ENCODE measurements around the gene APBA2. TPM values are rescaled to one million over a fixed set of nuclear protein-coding genes. Genes with fewer than 3 reads are reported as not detected.

Gene APBA2
- total RNA-seq, 4 donors from 2014 or later: 1.6 to 8.2 (median 2.5) TPM

DNA sequence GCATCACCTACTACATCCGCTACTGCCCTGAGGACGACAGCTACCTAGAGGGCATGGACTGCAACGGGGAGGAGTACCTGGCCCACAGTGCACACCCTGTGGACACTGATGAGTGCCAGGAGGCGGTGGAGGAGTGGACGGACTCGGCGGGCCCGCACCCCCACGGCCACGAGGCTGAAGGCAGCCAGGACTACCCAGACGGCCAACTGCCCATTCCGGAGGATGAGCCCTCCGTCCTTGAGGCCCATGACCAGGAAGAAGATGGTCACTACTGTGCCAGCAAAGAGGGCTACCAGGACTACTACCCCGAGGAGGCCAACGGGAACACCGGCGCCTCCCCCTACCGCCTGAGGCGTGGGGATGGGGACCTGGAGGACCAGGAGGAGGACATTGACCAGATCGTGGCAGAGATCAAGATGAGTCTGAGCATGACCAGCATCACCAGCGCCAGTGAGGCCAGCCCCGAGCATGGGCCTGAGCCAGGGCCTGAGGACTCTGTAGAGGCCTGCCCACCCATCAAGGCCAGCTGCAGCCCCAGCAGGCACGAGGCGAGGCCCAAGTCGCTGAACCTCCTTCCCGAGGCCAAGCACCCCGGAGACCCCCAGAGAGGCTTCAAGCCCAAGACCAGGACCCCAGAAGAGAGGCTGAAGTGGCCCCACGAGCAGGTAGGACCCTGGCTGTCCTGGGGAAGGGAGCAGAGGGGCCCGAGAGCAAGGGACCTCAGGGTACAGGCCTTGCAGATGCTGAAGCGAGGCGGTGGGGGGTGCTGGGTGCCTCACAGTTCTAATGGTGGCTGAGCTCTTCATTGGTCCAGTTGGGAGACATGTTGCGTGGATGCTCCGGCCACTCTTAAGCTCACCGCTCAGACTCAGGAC lies 168.6 kb downstream of the APBA2 start:
- WGBS, 2 donors (ENCODE audit: low coverage in 1 of 2): 91% methylated on average over 31 of the region's 34 CpGs; no CpG with 5 or more reads in 1 of the 2 donors
- H3K4me1 ChIP-seq: no peaks in the 10 kb centered on the region
- no peak for DNase-seq
- no peaks in the 10 kb centered on the region for H3K36me3 ChIP-seq
- no peaks in the 10 kb centered on the region for H3K27me3 ChIP-seq
- H3K27ac ChIP-seq: no peak overlapping the region
- H3K9me3 ChIP-seq: no peaks in the 10 kb centered on the region
- in situ Hi-C loops (cut with MboI; ENCODE audit: low pct_ligation_motif_present in 1 of 4, low pct_unique_long_range_greater_than_20kb in 1 of 4, low sequenced_read_pairs in 3 of 4) (no loop called here), intact Hi-C loops (cut with DNase I; ENCODE audit: low total_unique reads) (no loop called here)
- no peak for TF ChIP-seq POLR2AphosphoS5 (IDR thresholded peaks at IDR 0.05)
- no peak overlapping the region for H3K4me3 ChIP-seq

DNA sequence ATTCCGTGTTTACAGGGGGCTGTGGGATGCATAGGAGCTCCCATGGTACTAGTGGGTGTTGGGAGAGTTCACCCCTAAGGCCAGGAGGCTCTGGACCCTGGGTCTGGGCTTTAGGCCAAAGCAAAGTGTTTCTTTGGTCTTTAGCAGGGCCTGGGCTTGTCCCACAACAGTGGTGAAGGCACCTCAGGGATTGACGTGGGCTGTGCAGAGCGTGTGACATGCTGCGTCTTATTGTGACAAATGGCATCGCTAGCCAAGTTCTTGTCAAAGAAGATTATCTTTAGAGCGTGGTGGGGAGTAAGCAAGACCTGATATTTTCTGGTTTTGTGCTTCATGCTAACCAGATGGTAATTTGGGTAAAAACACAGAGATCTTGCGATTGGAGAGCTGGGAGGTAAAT lies 170.1 kb downstream of the APBA2 start:
- in situ Hi-C loops (cut with MboI; ENCODE audit: low pct_ligation_motif_present in 1 of 4, low pct_unique_long_range_greater_than_20kb in 1 of 4, low sequenced_read_pairs in 3 of 4) (no loop called here), intact Hi-C loops (cut with DNase I; ENCODE audit: low total_unique reads) (no loop called here)
- Histone ChIP-seq H3K27me3 (no peaks in the 10 kb centered on the region), H3K9me3 (no peaks in the 10 kb centered on the region), H3K4me1 (no peaks in the 10 kb centered on the region), H3K36me3 (no peaks in the 10 kb centered on the region), H3K27ac (no peak overlapping the region), H3K4me3 (no peak overlapping the region)
- TF ChIP-seq, protein P1, sequence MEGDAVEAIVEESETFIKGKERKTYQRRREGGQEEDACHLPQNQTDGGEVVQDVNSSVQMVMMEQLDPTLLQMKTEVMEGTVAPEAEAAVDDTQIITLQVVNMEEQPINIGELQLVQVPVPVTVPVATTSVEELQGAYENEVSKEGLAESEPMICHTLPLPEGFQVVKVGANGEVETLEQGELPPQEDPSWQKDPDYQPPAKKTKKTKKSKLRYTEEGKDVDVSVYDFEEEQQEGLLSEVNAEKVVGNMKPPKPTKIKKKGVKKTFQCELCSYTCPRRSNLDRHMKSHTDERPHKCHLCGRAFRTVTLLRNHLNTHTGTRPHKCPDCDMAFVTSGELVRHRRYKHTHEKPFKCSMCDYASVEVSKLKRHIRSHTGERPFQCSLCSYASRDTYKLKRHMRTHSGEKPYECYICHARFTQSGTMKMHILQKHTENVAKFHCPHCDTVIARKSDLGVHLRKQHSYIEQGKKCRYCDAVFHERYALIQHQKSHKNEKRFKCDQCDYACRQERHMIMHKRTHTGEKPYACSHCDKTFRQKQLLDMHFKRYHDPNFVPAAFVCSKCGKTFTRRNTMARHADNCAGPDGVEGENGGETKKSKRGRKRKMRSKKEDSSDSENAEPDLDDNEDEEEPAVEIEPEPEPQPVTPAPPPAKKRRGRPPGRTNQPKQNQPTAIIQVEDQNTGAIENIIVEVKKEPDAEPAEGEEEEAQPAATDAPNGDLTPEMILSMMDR (IDR thresholded peaks at IDR 0.05): no peak
- TF ChIP-seq EP300 (IDR thresholded peaks at IDR 0.05; ENCODE audit: low read depth) (no peak), POLR2A (IDR thresholded peaks at IDR 0.05) (no peak), POLR2AphosphoS5 (IDR thresholded peaks at IDR 0.05) (no peak)
- DNase-seq: no peak
- 65 to 86% methylated on average over 6 to 7 of the region's 7 CpGs for WGBS, 2 donors (ENCODE audit: low coverage in 1 of 2)

DNA sequence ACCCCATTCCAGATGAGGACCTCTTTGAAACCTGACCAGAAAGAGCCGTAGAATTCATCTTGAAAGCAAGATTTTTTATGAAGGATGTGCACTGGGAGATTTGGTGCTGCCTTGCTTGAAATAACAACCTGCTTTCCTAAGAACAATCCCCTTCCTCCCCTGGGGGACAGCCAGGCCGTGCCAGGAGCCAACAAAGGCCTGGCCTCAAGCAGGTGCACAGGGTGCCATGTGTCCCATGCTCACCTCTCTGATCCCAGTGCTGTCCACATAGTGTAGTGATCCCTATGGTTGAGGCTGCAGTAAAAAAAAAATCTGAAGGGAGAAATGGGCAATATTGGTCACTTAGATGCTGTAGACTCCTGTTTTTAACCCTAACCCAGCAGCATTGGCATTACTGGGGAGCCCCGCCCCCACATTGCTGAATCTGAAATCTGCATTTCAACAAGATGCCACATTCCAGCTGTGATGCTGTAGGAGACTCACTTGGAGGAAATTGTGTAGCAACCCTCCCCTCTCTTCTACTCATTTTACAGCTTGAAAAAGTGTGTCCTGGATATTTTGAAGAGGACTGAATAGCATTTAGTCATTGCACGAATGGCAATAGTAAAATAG lies 171.2 kb downstream of the APBA2 start:
- TF ChIP-seq EP300 (IDR thresholded peaks at IDR 0.05; ENCODE audit: low read depth): no peak
- Histone ChIP-seq H3K4me1 (no peaks in the 10 kb centered on the region), H3K4me3 (no peak overlapping the region), H3K27ac (no peak overlapping the region), H3K9me3 (no peaks in the 10 kb centered on the region), H3K36me3 (no peaks in the 10 kb centered on the region), H3K27me3 (no peaks in the 10 kb centered on the region)
- WGBS, 2 donors (ENCODE audit: low coverage in 1 of 2): 58 to 68% methylated on average over 2 to 4 of the region's 4 CpGs
- in situ Hi-C loops (cut with MboI; ENCODE audit: low pct_ligation_motif_present in 1 of 4, low pct_unique_long_range_greater_than_20kb in 1 of 4, low sequenced_read_pairs in 3 of 4) (no loop called here), intact Hi-C loops (cut with DNase I; ENCODE audit: low total_unique reads) (no loop called here)
- no peak for DNase-seq

DNA sequence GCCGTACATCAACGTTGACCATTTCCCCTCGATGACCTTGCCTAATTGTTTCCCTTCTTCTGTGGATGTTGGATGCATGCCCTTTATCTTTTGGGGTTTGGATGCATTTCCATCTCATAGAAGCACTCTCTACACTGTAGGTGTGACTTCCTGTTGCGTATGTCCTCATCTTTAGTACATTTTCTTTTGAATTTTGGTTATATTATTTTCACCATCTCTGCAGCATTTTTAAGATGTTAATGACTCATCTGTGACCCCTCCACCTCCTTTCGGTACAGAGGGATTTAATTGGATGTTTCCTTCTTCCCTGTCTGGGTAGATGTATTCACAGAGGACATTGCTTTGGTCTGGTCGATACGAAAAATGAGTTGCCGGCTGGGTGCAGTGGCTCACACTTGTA lies 172.1 kb downstream of the APBA2 start:
- H3K27me3 ChIP-seq: no peaks in the 10 kb centered on the region
- no peaks in the 10 kb centered on the region for H3K36me3 ChIP-seq
- no peak for DNase-seq
- TF ChIP-seq EP300 (IDR thresholded peaks at IDR 0.05; ENCODE audit: low read depth): no peak
- no peak for TF ChIP-seq POLR2A (IDR thresholded peaks at IDR 0.05)
- TF ChIP-seq, protein P1 (IDR thresholded peaks at IDR 0.05): no peak
- no peak for TF ChIP-seq POLR2AphosphoS5 (IDR thresholded peaks at IDR 0.05)
- in situ Hi-C loops (cut with MboI; ENCODE audit: low pct_ligation_motif_present in 1 of 4, low pct_unique_long_range_greater_than_20kb in 1 of 4, low sequenced_read_pairs in 3 of 4): no loop called here
- H3K9me3 ChIP-seq: no peaks in the 10 kb centered on the region
- no peaks in the 10 kb centered on the region for H3K4me1 ChIP-seq
- no peak overlapping the region for H3K27ac ChIP-seq
- 85 to 100% methylated on average over 3 to 8 of the region's 8 CpGs for WGBS, 2 donors (ENCODE audit: low coverage in 1 of 2)
- no peak overlapping the region for H3K4me3 ChIP-seq
- intact Hi-C loops (cut with DNase I; ENCODE audit: low total_unique reads): no loop called here

DNA sequence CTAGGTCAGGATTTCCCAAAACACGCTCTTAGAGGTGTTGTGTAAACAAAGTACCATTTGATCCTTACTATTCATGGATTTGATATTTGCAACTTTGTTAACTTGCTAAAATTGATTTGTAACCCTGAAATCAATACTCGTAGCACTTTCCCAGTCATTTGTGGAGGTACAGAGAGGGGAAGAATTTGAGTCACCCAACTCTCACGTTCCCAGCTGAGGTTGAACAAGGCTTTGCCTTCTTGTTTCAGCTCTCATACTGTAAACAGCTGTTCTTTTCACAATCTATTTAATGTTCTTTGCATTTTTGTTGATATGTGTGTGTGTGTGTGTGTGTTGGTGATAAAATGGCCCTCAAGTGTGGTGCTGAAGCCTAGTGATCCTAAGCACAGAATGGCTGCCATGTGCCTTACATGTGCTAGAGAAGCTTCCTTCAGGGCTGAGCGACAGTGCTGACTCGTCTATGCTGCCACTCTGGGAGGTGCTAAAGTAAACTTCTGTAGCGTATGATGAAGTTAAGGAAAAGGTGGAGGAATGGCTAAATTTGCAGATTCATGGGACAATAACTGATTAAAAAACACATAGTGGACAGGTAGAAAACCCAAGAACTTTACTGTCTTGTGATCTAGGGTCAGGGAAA lies 173.2 kb downstream of the APBA2 start:
- DNase-seq: no peak
- Histone ChIP-seq H3K27ac (no peak overlapping the region), H3K4me1 (no peaks in the 10 kb centered on the region), H3K9me3 (no peaks in the 10 kb centered on the region), H3K27me3 (no peaks in the 10 kb centered on the region), H3K4me3 (no peak overlapping the region), H3K36me3 (no peaks in the 10 kb centered on the region)
- 72 to 81% methylated on average over 6 of the region's 6 CpGs for WGBS, 2 donors (ENCODE audit: low coverage in 1 of 2)
- TF ChIP-seq POLR2A (IDR thresholded peaks at IDR 0.05): no peak
- TF ChIP-seq EP300 (IDR thresholded peaks at IDR 0.05; ENCODE audit: low read depth): no peak
- TF ChIP-seq POLR2AphosphoS5 (IDR thresholded peaks at IDR 0.05): no peak
- TF ChIP-seq, protein P1 (IDR thresholded peaks at IDR 0.05): no peak
- intact Hi-C loops (cut with DNase I; ENCODE audit: low total_unique reads) (no loop called here), in situ Hi-C loops (cut with MboI; ENCODE audit: low pct_ligation_motif_present in 1 of 4, low pct_unique_long_range_greater_than_20kb in 1 of 4, low sequenced_read_pairs in 3 of 4) (no loop called here)

Data from transverse colon (tissue), 4 donors.